ENCODE results near the gene DRD1. TPM values are rescaled to one million over a fixed set of nuclear protein-coding genes. Genes with fewer than 3 reads are reported as not detected.

The DRD1 gene
- total and polyA plus RNA-seq, 2 of the 4 experiments (the other 2 are of a cell fraction): 0.18 to 0.19 TPM

DNA sequence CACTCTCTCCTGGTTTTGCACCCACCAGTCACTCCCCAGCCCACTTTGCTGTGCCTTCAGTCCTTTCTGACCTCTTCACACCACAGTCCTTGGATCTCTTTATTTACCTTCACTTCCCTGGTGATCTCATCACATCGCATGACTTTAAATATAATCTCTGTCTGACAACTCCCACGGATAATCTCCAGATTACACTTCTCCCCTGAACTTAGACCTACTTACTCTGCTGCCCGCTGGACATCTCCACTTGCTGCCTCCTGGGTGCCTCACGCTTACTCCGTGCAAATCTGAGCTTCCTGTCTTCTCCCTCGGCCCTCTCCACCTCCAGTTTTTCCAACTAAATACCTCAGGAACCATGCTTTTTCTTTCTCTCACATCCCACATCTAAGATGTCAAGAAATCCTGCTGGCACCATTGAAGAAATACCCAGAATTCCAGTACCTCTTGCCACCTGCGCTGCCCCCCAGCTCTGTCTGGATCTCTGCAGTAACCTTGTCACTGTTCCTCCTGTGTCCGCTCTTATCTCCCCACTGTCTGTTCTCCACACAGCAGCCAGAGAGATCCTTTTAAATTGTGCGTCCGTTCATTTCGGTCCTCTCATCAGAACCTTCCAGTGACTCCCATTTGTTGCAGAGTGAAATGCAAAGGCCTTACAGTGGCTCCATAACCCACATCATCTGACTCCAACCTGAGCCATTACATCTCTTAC, 43.7 kb upstream of the DRD1 start:
- Histone ChIP-seq H3K9me1 (ENCODE audit: insufficient read depth, low read length) (peaks cover 15% of the 10 kb centered on the region; the same call in 1 of the 2 replicates), H4K20me1 (ENCODE audit: insufficient read depth, low read length) (peaks cover 72% of the 10 kb centered on the region), H2AFZ (replicated peaks; ENCODE audit: low read length, poor library complexity) (no peak overlapping the region), H3K4me2 (ENCODE audit: low read depth, low read length) (no peak overlapping the region), H3K79me1 (ENCODE audit: low read depth in 1 of 2, low read length in 2 of 2) (peaks cover 24 to 58% of the 10 kb centered on the region in 2 experiments), H3K56ac (ENCODE audit: extremely low read depth, insufficient read depth, low read length) (no peak overlapping the region), H2BK20ac (ENCODE audit: low read depth, low read length) (no peak overlapping the region), H2AK5ac (ENCODE audit: low read depth, low read length) (no peak overlapping the region), H3K4me3 (ENCODE audit: insufficient read depth, low read depth, low read length) (no peak overlapping the region), H3K27ac (ENCODE audit: insufficient read depth, low read length) (no peak overlapping the region), H3K36me3 (ENCODE audit: control insufficient read depth, insufficient read depth, low read length) (peaks cover 41% of the 10 kb centered on the region), H3K14ac (replicated peaks; ENCODE audit: low read depth, low read length) (no peak overlapping the region), H4K5ac (ENCODE audit: low read depth, low read length) (no peak overlapping the region), H2BK15ac (ENCODE audit: low read depth, low read length) (no peak overlapping the region), H3K4ac (ENCODE audit: low read depth, low read length) (no peak overlapping the region), H4K91ac (ENCODE audit: insufficient read depth, low read depth, low read length) (no peak overlapping the region), H3K27me3 (ENCODE audit: control insufficient read depth, insufficient read depth, low read length) (no peaks in the 10 kb centered on the region), H4K8ac (ENCODE audit: low read depth in 2 of 2, low read length in 2 of 2) (no peak overlapping the region), H2AK9ac (replicated peaks; ENCODE audit: low read depth, low read length, poor library complexity) (no peak overlapping the region), H2BK120ac (ENCODE audit: low read depth, low read length) (no peak overlapping the region), H3K23ac (ENCODE audit: low read depth, low read length) (no peak overlapping the region), H3K18ac (ENCODE audit: low read depth, low read length) (no peak overlapping the region), H3K9me3 (ENCODE audit: control insufficient read depth, insufficient read depth, low read length) (no peaks in the 10 kb centered on the region), H2BK5ac (ENCODE audit: low read depth, low read length, poor library complexity, severe bottlenecking) (no peak overlapping the region), H3K4me1 (ENCODE audit: control insufficient read depth, insufficient read depth, low read length) (no peaks in the 10 kb centered on the region), H3K9ac (ENCODE audit: low read depth, low read length) (no peak overlapping the region)
- DNase-seq (no peak), ATAC-seq (ENCODE audit: low read depth) (no peak)
- intact Hi-C loops (cut with micrococcal nuclease): no loop called here
- dilution Hi-C loops (cut with HindIII; ENCODE audit: low sequenced_read_pairs, unreplicated experiment): no loop called here
- in situ Hi-C loops (cut with MboI; ENCODE audit: low sequenced_read_pairs): no loop called here
- no TSS peak for BruUV-seq (replicated peaks)
- no peak for TF ChIP-seq SMC3 (IDR thresholded peaks at IDR 0.05; ENCODE audit: low read depth, low read length)
- TF ChIP-seq RFX5 (IDR thresholded peaks at IDR 0.05; ENCODE audit: low read depth, low read length): no peak
- TF ChIP-seq, protein P1, sequence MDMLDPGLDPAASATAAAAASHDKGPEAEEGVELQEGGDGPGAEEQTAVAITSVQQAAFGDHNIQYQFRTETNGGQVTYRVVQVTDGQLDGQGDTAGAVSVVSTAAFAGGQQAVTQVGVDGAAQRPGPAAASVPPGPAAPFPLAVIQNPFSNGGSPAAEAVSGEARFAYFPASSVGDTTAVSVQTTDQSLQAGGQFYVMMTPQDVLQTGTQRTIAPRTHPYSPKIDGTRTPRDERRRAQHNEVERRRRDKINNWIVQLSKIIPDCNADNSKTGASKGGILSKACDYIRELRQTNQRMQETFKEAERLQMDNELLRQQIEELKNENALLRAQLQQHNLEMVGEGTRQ (IDR thresholded peaks at IDR 0.05; ENCODE audit: low read depth, low read length): no peak
- TF ChIP-seq, protein P2, sequence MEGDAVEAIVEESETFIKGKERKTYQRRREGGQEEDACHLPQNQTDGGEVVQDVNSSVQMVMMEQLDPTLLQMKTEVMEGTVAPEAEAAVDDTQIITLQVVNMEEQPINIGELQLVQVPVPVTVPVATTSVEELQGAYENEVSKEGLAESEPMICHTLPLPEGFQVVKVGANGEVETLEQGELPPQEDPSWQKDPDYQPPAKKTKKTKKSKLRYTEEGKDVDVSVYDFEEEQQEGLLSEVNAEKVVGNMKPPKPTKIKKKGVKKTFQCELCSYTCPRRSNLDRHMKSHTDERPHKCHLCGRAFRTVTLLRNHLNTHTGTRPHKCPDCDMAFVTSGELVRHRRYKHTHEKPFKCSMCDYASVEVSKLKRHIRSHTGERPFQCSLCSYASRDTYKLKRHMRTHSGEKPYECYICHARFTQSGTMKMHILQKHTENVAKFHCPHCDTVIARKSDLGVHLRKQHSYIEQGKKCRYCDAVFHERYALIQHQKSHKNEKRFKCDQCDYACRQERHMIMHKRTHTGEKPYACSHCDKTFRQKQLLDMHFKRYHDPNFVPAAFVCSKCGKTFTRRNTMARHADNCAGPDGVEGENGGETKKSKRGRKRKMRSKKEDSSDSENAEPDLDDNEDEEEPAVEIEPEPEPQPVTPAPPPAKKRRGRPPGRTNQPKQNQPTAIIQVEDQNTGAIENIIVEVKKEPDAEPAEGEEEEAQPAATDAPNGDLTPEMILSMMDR (conservative IDR thresholded peaks at IDR 0.05; ENCODE audit: low read depth, low read length): no peak
- TF ChIP-seq BHLHE40 (IDR thresholded peaks at IDR 0.05; ENCODE audit: low read depth, low read length): no peak
- no peak for TF ChIP-seq MAZ (IDR thresholded peaks at IDR 0.05; ENCODE audit: borderline replicate concordance, low read depth, low read length)
- TF ChIP-seq POLR2A (IDR thresholded peaks at IDR 0.05; ENCODE audit: low read depth, low read length): no peak
- no peak for TF ChIP-seq NFE2L2 (IDR thresholded peaks at IDR 0.05; ENCODE audit: low read depth, low read length)
- no peak for TF ChIP-seq MXI1 (IDR thresholded peaks at IDR 0.05; ENCODE audit: borderline replicate concordance, low read depth, low read length)
- TF ChIP-seq RCOR1 (IDR thresholded peaks at IDR 0.05; ENCODE audit: insufficient replicate concordance, low read length): no peak
- 79% methylated on average over 9 of the region's 11 CpGs; no CpG with 5 or more reads in 1 of the 2 experiments for WGBS, 2 experiments (ENCODE audit: extremely low coverage in 2 of 2, insufficient read length in 1 of 2)
- ChIA-PET POLR2A (ENCODE audit: unreplicated experiment) (no interaction called here), CTCF (interaction anchor here (1.0 kb wide), 1 partner anchor 23 kb away, joined by 4 read pairs; no protein-coding TSS in a partner anchor)

Measured in IMR-90 (cell line).